Psoas muscle (tissue), 8 donors: ENCODE results near the gene RUNX2. TPM values are rescaled to one million over a fixed set of nuclear protein-coding genes. Genes with fewer than 3 reads are reported as not detected.

Source experiments
- ATAC-seq, 4 donors: fragments of 200-7000 bp; cut with Tn5 transposase; one replicate each; pipeline ENCODE4 v1.9.1; 2020; ENCODE audit warnings: moderate library complexity in 3 of 4, mild to moderate bottlenecking in 2 of 4
- DNase-seq, 2 donors: peaks; one replicate each; pipeline ENCODE4 v3.0.0-alpha.2; 2020
- H3K27ac ChIP-seq: fragments of 200-600 bp; one replicate; pipeline ENCODE4 v1.8.0; 2022
- H3K27me3 ChIP-seq, 3 donors: fragments of 200-600 bp in 1 of 3; one replicate each; pipeline versions ENCODE4 v1.6.1 to v1.8.0; 2013 to 2022; ENCODE audit warnings: low read length in 2 of 3, mild to moderate bottlenecking in 2 of 3, moderate library complexity in 1 of 3; ENCODE audit not compliant: insufficient read depth in 3 of 3
- H3K36me3 ChIP-seq, 2 donors: fragments of 200-600 bp in 1 of 2; one replicate each; pipeline versions ENCODE4 v1.6.1 to v1.8.0; 2013 to 2022; ENCODE audit warnings: low read depth in 1 of 2, mild to moderate bottlenecking in 1 of 2, moderate library complexity in 1 of 2; ENCODE audit not compliant: insufficient read depth in 1 of 2
- H3K4me1 ChIP-seq: fragments of 200-600 bp; one replicate; pipeline ENCODE4 v1.8.0; 2022
- H3K4me3 ChIP-seq: fragments of 200-600 bp; one replicate; pipeline ENCODE4 v1.8.0; 2022; ENCODE audit warnings: mild to moderate bottlenecking
- H3K9me3 ChIP-seq: fragments of 200-600 bp; one replicate; pipeline ENCODE4 v1.8.0; 2022
- CTCF ChIP-seq: fragments of 200-600 bp; IDR thresholded peaks from one replicate; pipeline ENCODE4 v1.8.0; 2022; ENCODE audit warnings: antibody characterized with exemption
- WGBS, 3 donors: extraction: QIAGEN DNeasy Blood & Tissue Kit; methylation state at CpG; one replicate each; pipeline versions ENCODE4 v1.1.6 to v1.1.7; 2013; 5-methylcytosine and 5-hydroxymethylcytosine counted together
- intact Hi-C, 2 donors: fragments of 100-400 bp; cut with DNase I; formaldehyde crosslinking; loops; one replicate each; pipeline versions ENCODE4 v1.11.0 to v1.14.2; 2022
- polyA plus RNA-seq, 3 donors: library from polyadenylated mRNA; stranded (reverse); fragments of 200-250 nt; gene quantifications; one replicate each; pipeline ENCODE4 v1.2.3, GENCODE V29; 2013
- total RNA-seq, 4 donors: library from RNA; stranded (reverse); fragmentation: NEBNext Ultra II Directional in 2 of 4; extraction: Animal tissue kit (Norgen Biotek cat#: 25700) in 2 of 4; gene quantifications; one replicate each; pipeline versions ENCODE4 v1.2.1 to v1.2.4, GENCODE V29; 2021 to 2023
- donor health status: healthy with polysubstance abuse.
- donor health status: DM: no; HTN: no; CAD: no; lungs with moderate emphysema.
- donor health status: Bipolar disorder and iron deficiency.
- donor health status: healthy.
- donor health status: DM: yes; HTN: yes; CAD: no.
- donor health status: DM: no; HTN: no; CAD: no.
- donor health status: DM: no; HTN: no; CAD: no.
- donor health status: DM: yes; HTN: yes; CAD: no.

RUNX2 gene
- total and polyA plus RNA-seq, 7 donors = 0.07 to 0.69 (median 0.21) TPM

- H3K9me3 ChIP-seq = no peaks in the 10 kb centered on the region
- DNase-seq (no peak), ATAC-seq (no peak)
- no peaks in the 10 kb centered on the region for H3K27me3 ChIP-seq
- WGBS, 3 donors = 71 to 82% (median 78%) methylated on average over 6 of the region's 6 CpGs
- H3K4me1 ChIP-seq = peaks cover 12% of the 10 kb centered on the region
- H3K4me3 ChIP-seq = no peak overlapping the region
- H3K27ac ChIP-seq = no peak overlapping the region
- TF ChIP-seq CTCF = no peak
- intact Hi-C loops = no loop called here
- no peaks in the 10 kb centered on the region for H3K36me3 ChIP-seq
Observed at GRCh38 chr6:45491874-45492273, 163.7 kb downstream of the RUNX2 start.

GRCh38 chr6:45493761-45494160 is 165.6 kb downstream of the RUNX2 start:
- Histone ChIP-seq H3K4me1 (no peaks in the 10 kb centered on the region), H3K9me3 (no peaks in the 10 kb centered on the region), H3K4me3 (no peak overlapping the region), H3K27me3 (no peaks in the 10 kb centered on the region), H3K36me3 (no peaks in the 10 kb centered on the region), H3K27ac (no peak overlapping the region)
- intact Hi-C loops = no loop called here
- ATAC-seq (no peak), DNase-seq (no peak)
- 96 to 98% (median 98%) methylated on average over 2 of the region's 2 CpGs for WGBS, 3 donors
- TF ChIP-seq CTCF = no peak

DNA sequence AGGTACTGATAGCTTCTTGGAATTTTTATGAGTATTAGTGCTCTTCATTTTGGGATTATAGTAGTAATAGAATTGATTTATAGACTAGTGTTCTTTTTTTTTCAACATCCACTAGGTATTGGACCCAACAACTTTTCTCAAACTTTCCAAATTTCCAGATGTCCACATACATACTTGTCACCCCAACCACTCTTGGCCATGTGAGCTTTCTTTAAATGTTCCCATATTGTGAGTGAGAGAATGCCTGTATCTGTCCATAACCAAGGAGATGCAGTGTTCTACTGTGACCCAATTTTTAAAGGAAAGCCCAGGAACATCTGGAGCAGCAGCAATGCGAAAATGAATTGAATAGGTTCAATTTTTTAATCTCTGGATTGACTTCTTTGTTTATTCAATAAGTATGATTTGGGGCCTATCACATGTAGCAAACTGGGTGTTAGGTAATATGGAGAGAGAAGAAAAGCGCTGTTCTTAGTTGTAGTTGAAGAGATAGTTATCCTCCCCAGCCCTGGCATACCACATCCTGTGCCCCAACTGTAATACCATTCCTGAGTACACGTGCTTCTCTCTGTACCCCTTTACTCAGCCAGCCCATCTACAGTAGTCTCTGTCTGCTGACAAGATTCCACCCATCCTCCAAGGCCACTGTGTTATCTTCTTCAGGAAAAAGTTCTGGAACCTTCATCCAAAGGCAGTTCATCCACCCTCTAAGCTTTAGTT is 166.4 kb downstream of the RUNX2 start:
- WGBS, 3 donors = 74 to 86% (median 85%) methylated on average over 3 of the region's 3 CpGs
- Histone ChIP-seq H3K9me3 (no peaks in the 10 kb centered on the region), H3K4me1 (no peaks in the 10 kb centered on the region), H3K27ac (no peak overlapping the region), H3K36me3 (no peaks in the 10 kb centered on the region), H3K4me3 (no peak overlapping the region), H3K27me3 (no peaks in the 10 kb centered on the region)
- ATAC-seq (no peak), DNase-seq (no peak)
- TF ChIP-seq CTCF = no peak
- intact Hi-C loops = no loop called here

GRCh38 chr6:45495429-45496084 is 167.4 kb downstream of the RUNX2 start:
- Histone ChIP-seq H3K4me3 (no peak overlapping the region), H3K9me3 (no peaks in the 10 kb centered on the region), H3K36me3 (no peaks in the 10 kb centered on the region), H3K4me1 (no peaks in the 10 kb centered on the region), H3K27ac (no peak overlapping the region), H3K27me3 (no peaks in the 10 kb centered on the region)
- ATAC-seq = no peak
- no peak for DNase-seq
- intact Hi-C loops = no loop called here
- 66 to 70% (median 69%) methylated on average over 3 of the region's 3 CpGs for WGBS, 3 donors
- no peak for TF ChIP-seq CTCF
